Vagina (tissue), 2 donors: ENCODE results near the gene STARD10. TPM values are rescaled to one million over a fixed set of nuclear protein-coding genes. Genes with fewer than 3 reads are reported as not detected.

Experiments used
- DNase-seq, 2 donors: peaks; one replicate each; pipeline ENCODE4 v3.0.0-alpha.2; 2017; ENCODE audit errors: extremely low spot score in 2 of 2
- H3K27ac ChIP-seq: fragments of 200-600 bp; sonication (generic); one replicate; pipeline ENCODE4 v1.5.1; 2019
- H3K27me3 ChIP-seq: fragments of 200-600 bp; sonication (generic); one replicate; pipeline ENCODE4 v1.5.1; 2019
- H3K36me3 ChIP-seq, 2 donors: fragments of 200-600 bp; sonication (generic); one replicate each; pipeline ENCODE4 v1.5.1; 2017 to 2019
- H3K4me1 ChIP-seq: fragments of 200-600 bp; sonication (generic); one replicate; pipeline ENCODE4 v1.5.1; 2019
- H3K4me3 ChIP-seq, 2 donors: fragments of 200-600 bp; sonication (generic); 1 replicate in 1 of 2; 2 replicates in 1 of 2; pipeline ENCODE4 v1.5.1; 2016 to 2019
- H3K9me3 ChIP-seq: fragments of 200-600 bp; sonication (generic); one replicate; pipeline ENCODE4 v1.5.1; 2019
- POLR2A ChIP-seq, 2 donors: fragments of 450-650 bp; IDR thresholded peaks; one replicate each; pipeline ENCODE4 v1.6.1; 2017; ENCODE audit warnings: antibody characterized with exemption in 2 of 2, mild to moderate bottlenecking in 2 of 2, moderate library complexity in 2 of 2
- POLR2AphosphoS5 ChIP-seq, 2 donors: sonication (generic); formaldehyde crosslinking; IDR thresholded peaks; one replicate each; pipeline ENCODE4 v1.9.0; 2017; ENCODE audit warnings: antibody characterized with exemption in 2 of 2, mild to moderate bottlenecking in 2 of 2, low read depth in 1 of 2; ENCODE audit not compliant: insufficient read depth in 1 of 2
- intact Hi-C: fragments of 100-400 bp; cut with DNase I; formaldehyde crosslinking; loops from one replicate; pipeline ENCODE4 v1.15.1; 2023
- total RNA-seq: library from RNA; depleted of rRNA; stranded (reverse); fragments of >200 nt; gene quantifications from one replicate; pipeline ENCODE4 v1.2.3, GENCODE V29; 2016
- TF ChIP-seq, protein P1 (sequence below), 3 experiments: fragments of 450-650 bp in 2 of 3; fragments of 200-600 bp in 1 of 3; sonication (generic) in 1 of 3; IDR thresholded peaks; one replicate each; pipeline ENCODE4 v1.5.1; 2017 to 2019; ENCODE audit warnings: antibody characterized with exemption in 3 of 3, mild to moderate bottlenecking in 2 of 3, moderate library complexity in 2 of 3

Gene STARD10
- total RNA-seq, 1 donor from 2014 or later = 75.9 TPM

DNA sequence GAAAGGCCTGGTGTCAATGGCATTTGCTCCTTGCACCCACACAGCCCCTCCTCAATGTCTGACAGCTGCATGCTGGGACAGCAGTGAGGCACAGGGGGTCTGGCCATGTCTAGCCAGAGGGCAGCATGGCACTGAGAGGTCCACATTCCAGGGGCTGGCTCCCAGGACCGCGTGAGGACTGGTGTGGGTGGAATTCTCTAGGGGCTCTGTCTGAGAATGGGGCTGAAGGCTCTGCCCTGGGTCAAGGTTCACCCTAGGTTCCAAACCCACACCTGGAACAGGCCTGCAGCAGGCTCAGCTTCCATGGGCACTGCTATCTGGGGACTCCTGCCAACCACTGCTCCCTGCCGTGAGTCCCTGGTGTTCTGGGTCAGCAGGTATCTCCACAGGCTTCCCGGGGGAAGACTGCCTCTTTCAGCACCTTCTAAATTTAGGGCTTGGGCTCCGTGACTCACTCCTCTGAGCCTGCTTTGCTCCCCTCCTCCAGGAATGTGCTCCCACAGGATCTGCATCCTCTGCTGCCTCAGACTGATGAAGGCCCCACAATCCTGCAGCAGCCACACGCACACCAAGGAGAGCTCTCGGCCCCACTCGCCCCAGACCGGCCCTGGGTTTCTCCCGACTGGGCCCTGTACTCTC is 4.2 kb downstream of the STARD10 start:
- H3K27ac ChIP-seq = no peak overlapping the region
- no peaks in the 10 kb centered on the region for H3K27me3 ChIP-seq
- no peak for TF ChIP-seq POLR2A (IDR thresholded peaks at IDR 0.05)
- TF ChIP-seq, protein P1, sequence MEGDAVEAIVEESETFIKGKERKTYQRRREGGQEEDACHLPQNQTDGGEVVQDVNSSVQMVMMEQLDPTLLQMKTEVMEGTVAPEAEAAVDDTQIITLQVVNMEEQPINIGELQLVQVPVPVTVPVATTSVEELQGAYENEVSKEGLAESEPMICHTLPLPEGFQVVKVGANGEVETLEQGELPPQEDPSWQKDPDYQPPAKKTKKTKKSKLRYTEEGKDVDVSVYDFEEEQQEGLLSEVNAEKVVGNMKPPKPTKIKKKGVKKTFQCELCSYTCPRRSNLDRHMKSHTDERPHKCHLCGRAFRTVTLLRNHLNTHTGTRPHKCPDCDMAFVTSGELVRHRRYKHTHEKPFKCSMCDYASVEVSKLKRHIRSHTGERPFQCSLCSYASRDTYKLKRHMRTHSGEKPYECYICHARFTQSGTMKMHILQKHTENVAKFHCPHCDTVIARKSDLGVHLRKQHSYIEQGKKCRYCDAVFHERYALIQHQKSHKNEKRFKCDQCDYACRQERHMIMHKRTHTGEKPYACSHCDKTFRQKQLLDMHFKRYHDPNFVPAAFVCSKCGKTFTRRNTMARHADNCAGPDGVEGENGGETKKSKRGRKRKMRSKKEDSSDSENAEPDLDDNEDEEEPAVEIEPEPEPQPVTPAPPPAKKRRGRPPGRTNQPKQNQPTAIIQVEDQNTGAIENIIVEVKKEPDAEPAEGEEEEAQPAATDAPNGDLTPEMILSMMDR (IDR thresholded peaks at IDR 0.05) = no peak
- no peak for TF ChIP-seq POLR2AphosphoS5 (IDR thresholded peaks at IDR 0.05; ENCODE audit: insufficient read depth in 1 of 2, low read depth in 1 of 2)
- H3K4me1 ChIP-seq = peaks cover 28% of the 10 kb centered on the region
- H3K36me3 ChIP-seq = no peaks in the 10 kb centered on the region
- H3K4me3 ChIP-seq = no peak overlapping the region
- no peaks in the 10 kb centered on the region for H3K9me3 ChIP-seq
- intact Hi-C loops = loop anchor here (5.0 kb wide), 1 partner anchor 67 kb away; no protein-coding TSS in a partner anchor
- DNase-seq = no peak

DNA sequence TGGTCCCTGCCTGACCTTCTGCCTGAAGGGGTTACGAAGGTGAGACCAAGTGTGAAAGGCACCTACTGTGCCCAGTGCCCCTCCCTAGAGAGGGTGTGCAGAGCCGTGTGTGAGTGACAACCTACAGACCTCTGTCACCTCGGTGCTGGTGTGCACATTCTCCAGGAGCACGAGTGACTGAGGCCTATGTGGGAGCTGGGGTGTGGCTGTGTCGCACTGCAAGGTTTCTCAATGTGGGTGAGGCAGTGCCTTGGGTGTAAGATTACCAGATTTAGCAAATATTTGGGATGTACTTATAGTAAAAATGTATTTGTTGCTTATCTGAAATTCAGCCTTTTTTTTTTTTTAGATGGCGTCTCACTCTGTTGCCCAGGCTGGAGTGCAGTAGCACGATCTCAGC is 5.6 kb downstream of the STARD10 start:
- no peak overlapping the region for H3K27ac ChIP-seq
- H3K4me3 ChIP-seq = no peak overlapping the region
- no peak for TF ChIP-seq POLR2A (IDR thresholded peaks at IDR 0.05)
- TF ChIP-seq, protein P1 (IDR thresholded peaks at IDR 0.05) = no peak
- no peak for TF ChIP-seq POLR2AphosphoS5 (IDR thresholded peaks at IDR 0.05; ENCODE audit: insufficient read depth in 1 of 2, low read depth in 1 of 2)
- intact Hi-C loops = no loop called here
- no peaks in the 10 kb centered on the region for H3K27me3 ChIP-seq
- peaks cover 21% of the 10 kb centered on the region for H3K4me1 ChIP-seq
- DNase-seq = no peak
- no peaks in the 10 kb centered on the region for H3K9me3 ChIP-seq
- H3K36me3 ChIP-seq = no peaks in the 10 kb centered on the region

DNA sequence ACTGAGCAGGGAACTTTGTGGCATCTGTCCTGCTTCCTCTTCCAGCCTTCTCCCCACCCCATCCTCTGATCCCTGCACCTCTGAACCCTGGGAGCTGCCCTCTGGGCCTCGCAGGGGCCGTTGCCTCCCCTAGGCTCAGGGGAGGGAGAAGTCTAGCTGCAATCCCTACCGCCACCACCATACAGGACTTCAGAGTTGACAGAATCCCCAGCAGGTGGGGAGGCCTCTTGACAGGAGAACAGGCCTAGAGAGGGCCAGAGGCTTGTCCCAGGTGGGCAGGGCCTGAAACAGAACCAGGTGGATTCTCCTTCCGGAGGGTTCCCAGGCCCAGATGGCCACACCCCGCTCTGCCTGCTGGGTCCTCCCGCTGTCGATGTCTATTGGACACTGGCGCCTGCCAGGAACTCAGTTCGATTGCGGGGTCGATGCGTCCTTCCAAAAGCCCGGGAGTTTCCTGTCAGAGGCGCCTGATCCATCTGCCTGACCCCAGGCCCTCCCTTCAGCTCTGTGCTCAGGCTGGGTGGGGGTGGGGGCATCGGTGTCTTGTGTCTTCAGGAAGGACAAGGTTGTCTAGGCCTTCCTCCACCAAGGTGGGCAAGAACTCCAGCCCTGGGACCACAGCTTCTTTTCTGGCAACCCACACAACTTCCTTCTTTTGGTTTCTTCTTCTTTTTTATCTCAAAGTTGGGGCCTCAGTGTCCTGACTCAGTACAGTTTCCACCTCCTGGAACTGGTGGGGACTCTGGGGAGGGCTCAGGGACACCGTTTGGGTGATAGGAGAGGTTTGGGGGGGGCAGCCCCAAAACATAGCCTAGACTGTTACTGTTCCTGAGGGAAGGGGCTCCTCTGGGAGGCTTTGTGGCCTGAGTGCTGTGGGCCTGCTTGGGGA is 6.4 kb downstream of the STARD10 start:
- intact Hi-C loops = no loop called here
- Histone ChIP-seq H3K4me3 (no peak overlapping the region), H3K9me3 (no peaks in the 10 kb centered on the region), H3K27ac (no peak overlapping the region), H3K4me1 (peaks cover 15% of the 10 kb centered on the region), H3K36me3 (no peaks in the 10 kb centered on the region), H3K27me3 (no peaks in the 10 kb centered on the region)
- TF ChIP-seq, protein P1 (IDR thresholded peaks at IDR 0.05) = no peak
- TF ChIP-seq POLR2AphosphoS5 (IDR thresholded peaks at IDR 0.05; ENCODE audit: insufficient read depth in 1 of 2, low read depth in 1 of 2) = no peak
- no peak for TF ChIP-seq POLR2A (IDR thresholded peaks at IDR 0.05)
- DNase-seq = no peak

DNA sequence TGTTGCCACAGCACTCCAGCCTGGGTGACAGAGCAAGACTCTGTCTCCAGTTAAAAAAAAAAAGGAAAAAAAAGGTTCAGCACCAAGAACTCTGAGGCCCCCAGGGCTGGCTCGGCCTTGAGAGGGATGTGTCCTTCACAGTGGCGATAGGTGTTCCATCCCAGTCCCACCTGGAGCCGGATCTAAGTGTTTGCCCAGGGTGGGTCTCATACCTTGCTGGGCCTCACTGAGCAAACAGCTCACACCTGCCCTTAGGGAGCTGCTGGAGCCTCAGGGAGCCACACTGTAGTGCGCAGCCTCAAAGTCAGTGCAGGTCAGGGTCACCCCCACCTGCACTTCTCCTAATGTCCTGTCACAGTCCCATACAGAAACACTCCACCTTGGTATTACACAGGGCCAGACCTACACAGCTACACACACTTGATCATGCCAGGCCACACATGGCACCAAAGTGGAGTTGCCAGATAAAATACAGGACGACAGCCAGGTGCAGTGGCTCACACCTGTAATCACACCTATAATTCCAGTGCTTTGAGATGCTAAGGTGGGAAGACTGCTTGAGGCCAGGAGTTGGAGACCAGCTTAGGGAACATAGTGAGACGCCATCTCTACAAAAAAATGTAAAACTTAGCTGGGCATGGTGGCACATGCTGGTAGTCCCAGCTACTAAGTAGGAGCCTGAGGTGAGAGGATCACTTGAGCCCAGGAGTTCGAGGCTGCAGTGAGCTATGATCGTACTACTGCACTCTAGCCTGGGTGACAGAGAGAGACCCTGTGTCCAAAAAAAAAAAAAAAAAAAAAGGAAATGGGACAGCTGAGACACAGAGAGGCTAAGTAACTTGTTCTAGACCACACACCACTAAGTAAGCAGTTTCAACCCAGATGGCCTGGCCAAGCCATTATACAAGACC is 7.3 kb downstream of the STARD10 start:
- TF ChIP-seq, protein P1 (IDR thresholded peaks at IDR 0.05) = no peak
- TF ChIP-seq POLR2AphosphoS5 (IDR thresholded peaks at IDR 0.05; ENCODE audit: insufficient read depth in 1 of 2, low read depth in 1 of 2) = no peak
- no peak for TF ChIP-seq POLR2A (IDR thresholded peaks at IDR 0.05)
- Histone ChIP-seq H3K27me3 (no peaks in the 10 kb centered on the region), H3K4me3 (no peak overlapping the region), H3K27ac (no peak overlapping the region), H3K4me1 (peaks cover 19% of the 10 kb centered on the region), H3K9me3 (no peaks in the 10 kb centered on the region), H3K36me3 (no peaks in the 10 kb centered on the region)
- intact Hi-C loops = no loop called here
- DNase-seq = no peak
